Ovary (tissue), 9 donors: ENCODE results near the gene CD5L. TPM values are rescaled to one million over a fixed set of nuclear protein-coding genes. Genes with fewer than 3 reads are reported as not detected.

Experiments
- DNase-seq, 5 donors: peaks; one replicate each; pipeline ENCODE4 v3.0.0-alpha.2; 2019 to 2020
- H3K27ac ChIP-seq, 2 donors: fragments of 200-600 bp; one replicate each; pipeline versions ENCODE4 v1.5.1 to v1.8.0; 2019 to 2022
- H3K27me3 ChIP-seq: fragments of 200-600 bp; one replicate; pipeline ENCODE4 v1.8.0; 2022
- H3K36me3 ChIP-seq: fragments of 200-600 bp; sonication (generic); one replicate; pipeline ENCODE4 v1.5.1; 2019
- H3K4me1 ChIP-seq: one replicate; pipeline ENCODE4 v1.8.1; 2013; ENCODE audit warnings: mild to moderate bottlenecking, moderate library complexity; ENCODE audit not compliant: insufficient read depth
- H3K4me3 ChIP-seq: fragments of 200-600 bp; sonication (generic); one replicate; pipeline ENCODE4 v1.5.1; 2017
- H3K9me3 ChIP-seq, 2 donors: fragments of 200-600 bp in 1 of 2; sonication (generic) in 1 of 2; one replicate each; pipeline versions ENCODE4 v1.5.1 to v1.8.1; 2013 to 2019; ENCODE audit warnings: mild to moderate bottlenecking in 1 of 2, moderate library complexity in 1 of 2
- EP300 ChIP-seq: sonication (generic); formaldehyde crosslinking; IDR thresholded peaks from one replicate; pipeline ENCODE4 v1.6.1; 2017; ENCODE audit warnings: antibody characterized with exemption
- POLR2A ChIP-seq: fragments of 450-650 bp; IDR thresholded peaks from one replicate; pipeline ENCODE4 v1.6.1; 2017; ENCODE audit warnings: antibody characterized with exemption, mild to moderate bottlenecking, moderate library complexity
- WGBS, 3 donors: extraction: QIAGEN DNeasy Blood & Tissue Kit in 1 of 3; methylation state at CpG; one replicate each; pipeline versions ENCODE4 v1.1.5 to v1.1.7; 2013 to 2017; 5-methylcytosine and 5-hydroxymethylcytosine counted together
- intact Hi-C, 4 donors: fragments of 100-400 bp; cut with DNase I; formaldehyde crosslinking; loops; one replicate each; pipeline versions ENCODE4 v1.11.0 to v1.15.1; 2022 to 2023
- polyA plus RNA-seq, 2 donors: library from polyadenylated mRNA; stranded (reverse); fragments of 200-250 nt in 1 of 2; fragments of 350-450 nt in 1 of 2; fragmentation: Illumina TruSeq in 1 of 2; extraction: RNeasy Lipid Tissue Mini Kit (QIAGEN cat#74804) in 1 of 2; gene quantifications; one replicate each; pipeline ENCODE4 v1.2.3, GENCODE V29; 2013 to 2014
- total RNA-seq, 7 donors: library from RNA; depleted of rRNA in 2 of 7; stranded (reverse); fragments of >200 nt in 2 of 7; fragmentation: NEBNext Ultra II Directional in 3 of 7; extraction: Animal tissue kit (Norgen Biotek cat#: 25700) in 3 of 7; gene quantifications; one replicate each; pipeline versions ENCODE4 v1.1.0 to v1.2.4, GENCODE V29; 2016 to 2023
- TF ChIP-seq, protein P1 (sequence below), 3 donors: fragments of 450-650 bp in 2 of 3; fragments of 200-600 bp in 1 of 3; IDR thresholded peaks; one replicate each; pipeline versions ENCODE4 v1.5.1 to v1.8.0; 2016 to 2022; ENCODE audit warnings: antibody characterized with exemption in 3 of 3, mild to moderate bottlenecking in 1 of 3
- donor health status: DM: no; HTN: no; CAD: no; lungs with moderate emphysema.
- donor health status: DM: no; HTN: no; CAD: no.
- donor health status: Bipolar disorder and iron deficiency.
- donor health status: DM: yes; HTN: yes; CAD: no.
- donor health status: DM: no; HTN: no; CAD: no.
- donor health status: DM: yes; HTN: yes; CAD: no.

The CD5L gene
- total and polyA plus RNA-seq, 9 donors = 0.10 to 0.45 TPM; not detected in 7

GRCh38 chr1:157819215-157819614 lies 22.4 kb downstream of the CD5L start:
- intact Hi-C loops = no loop called here
- 58 to 73% (median 71%) methylated on average over 2 of the region's 2 CpGs for WGBS, 3 donors
- no peaks in the 10 kb centered on the region for H3K36me3 ChIP-seq
- TF ChIP-seq POLR2A = no peak
- TF ChIP-seq, protein P1, sequence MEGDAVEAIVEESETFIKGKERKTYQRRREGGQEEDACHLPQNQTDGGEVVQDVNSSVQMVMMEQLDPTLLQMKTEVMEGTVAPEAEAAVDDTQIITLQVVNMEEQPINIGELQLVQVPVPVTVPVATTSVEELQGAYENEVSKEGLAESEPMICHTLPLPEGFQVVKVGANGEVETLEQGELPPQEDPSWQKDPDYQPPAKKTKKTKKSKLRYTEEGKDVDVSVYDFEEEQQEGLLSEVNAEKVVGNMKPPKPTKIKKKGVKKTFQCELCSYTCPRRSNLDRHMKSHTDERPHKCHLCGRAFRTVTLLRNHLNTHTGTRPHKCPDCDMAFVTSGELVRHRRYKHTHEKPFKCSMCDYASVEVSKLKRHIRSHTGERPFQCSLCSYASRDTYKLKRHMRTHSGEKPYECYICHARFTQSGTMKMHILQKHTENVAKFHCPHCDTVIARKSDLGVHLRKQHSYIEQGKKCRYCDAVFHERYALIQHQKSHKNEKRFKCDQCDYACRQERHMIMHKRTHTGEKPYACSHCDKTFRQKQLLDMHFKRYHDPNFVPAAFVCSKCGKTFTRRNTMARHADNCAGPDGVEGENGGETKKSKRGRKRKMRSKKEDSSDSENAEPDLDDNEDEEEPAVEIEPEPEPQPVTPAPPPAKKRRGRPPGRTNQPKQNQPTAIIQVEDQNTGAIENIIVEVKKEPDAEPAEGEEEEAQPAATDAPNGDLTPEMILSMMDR (IDR thresholded peaks at IDR 0.05) = no peak
- no peak for TF ChIP-seq EP300
- no peak overlapping the region for H3K4me3 ChIP-seq
- H3K27me3 ChIP-seq = no peaks in the 10 kb centered on the region
- H3K4me1 ChIP-seq = no peaks in the 10 kb centered on the region
- no peak overlapping the region for H3K27ac ChIP-seq
- no peak for DNase-seq
- no peaks in the 10 kb centered on the region for H3K9me3 ChIP-seq

- Histone ChIP-seq H3K4me1 (no peaks in the 10 kb centered on the region), H3K27me3 (no peaks in the 10 kb centered on the region), H3K9me3 (peaks cover 0 to 7% of the 10 kb centered on the region in 2 donors), H3K36me3 (no peaks in the 10 kb centered on the region), H3K4me3 (no peak overlapping the region), H3K27ac (no peak overlapping the region)
- WGBS, 3 donors = 70 to 82% (median 76%) methylated on average over 1 of the region's 1 CpG
- intact Hi-C loops = no loop called here
- TF ChIP-seq POLR2A (no peak), EP300 (no peak)
- TF ChIP-seq, protein P1 (IDR thresholded peaks at IDR 0.05) = no peak
- DNase-seq = no peak
Observed at GRCh38 chr1:157813269-157813668, 28.3 kb downstream of the CD5L start.

DNA sequence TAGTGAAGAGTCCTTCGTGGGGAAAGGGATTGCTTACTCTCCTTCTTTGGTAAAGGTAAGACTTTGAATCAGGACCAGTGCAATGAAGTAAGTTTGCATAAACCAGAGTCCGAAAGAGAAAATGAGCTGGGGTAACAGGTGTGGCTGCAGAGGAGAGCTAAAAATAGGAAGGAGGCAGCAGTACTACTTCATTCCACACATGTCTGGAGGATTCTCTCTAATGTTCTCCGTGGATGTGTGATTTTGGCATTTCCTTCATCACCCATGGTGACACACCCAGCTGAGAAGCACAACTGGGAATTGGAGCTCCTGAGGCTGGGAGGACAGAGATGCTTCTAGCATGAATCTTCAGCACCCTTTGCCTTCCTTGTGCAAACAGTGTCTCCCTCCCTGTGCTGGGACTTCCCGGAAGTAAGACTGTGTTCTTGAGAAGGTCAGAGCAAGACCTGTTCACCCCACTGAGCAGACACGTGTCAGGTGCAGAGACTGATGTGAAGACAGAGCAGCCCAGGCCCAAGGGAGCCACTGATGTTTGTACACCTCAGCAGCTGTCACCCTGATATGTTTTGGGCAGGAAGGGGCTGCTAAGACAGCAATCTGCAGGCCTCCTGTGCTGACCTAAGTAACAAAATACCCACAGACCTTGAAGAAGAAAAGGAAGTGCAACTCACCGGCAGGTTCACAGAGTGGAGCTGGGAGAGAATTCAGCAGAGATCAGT lies 35.0 kb downstream of the CD5L start:
- no peaks in the 10 kb centered on the region for H3K4me1 ChIP-seq
- no peak for DNase-seq
- WGBS, 3 donors = 50 to 60% (median 57%) methylated on average over 6 of the region's 6 CpGs
- intact Hi-C loops = no loop called here
- H3K27me3 ChIP-seq = no peaks in the 10 kb centered on the region
- no peak overlapping the region for H3K4me3 ChIP-seq
- no peaks in the 10 kb centered on the region for H3K9me3 ChIP-seq
- H3K27ac ChIP-seq = no peak overlapping the region
- no peaks in the 10 kb centered on the region for H3K36me3 ChIP-seq
- TF ChIP-seq EP300 (no peak), POLR2A (no peak)
- TF ChIP-seq, protein P1 (IDR thresholded peaks at IDR 0.05) = no peak

GRCh38 chr1:157803851-157804250 lies 37.8 kb downstream of the CD5L start:
- TF ChIP-seq, protein P1 (IDR thresholded peaks at IDR 0.05) = no peak
- TF ChIP-seq POLR2A (no peak), EP300 (no peak)
- DNase-seq = no peak
- Histone ChIP-seq H3K4me1 (no peaks in the 10 kb centered on the region), H3K36me3 (no peaks in the 10 kb centered on the region), H3K27me3 (no peaks in the 10 kb centered on the region), H3K4me3 (no peak overlapping the region), H3K27ac (no peak overlapping the region), H3K9me3 (no peaks in the 10 kb centered on the region)
- intact Hi-C loops = no loop called here
- WGBS, 3 donors = 78 to 80% (median 79%) methylated on average over 7 of the region's 7 CpGs
